Smooth muscle cell (in vitro differentiated cells): ENCODE data around the gene PTPRO. TPM values are rescaled to one million over a fixed set of nuclear protein-coding genes. Genes with fewer than 3 reads are reported as not detected.

Experiments used
- DNase-seq: peaks from one replicate; lab custom pipeline; 2025; ENCODE audit not compliant: unreplicated experiment; lab: John Stamatoyannopoulos, UW
- H2AFZ ChIP-seq: fragments of 200-600 bp; sonication (generic); 2 replicates; pipeline ENCODE4 v1.6.0; 2016; ENCODE audit warnings: antibody characterized with exemption, low read depth, mild to moderate bottlenecking
- H3F3A ChIP-seq: fragments of 200-600 bp; sonication (generic); 2 replicates; pipeline ENCODE4 v1.6.0; 2017; ENCODE audit warnings: antibody characterized with exemption, low read depth
- H3K27ac ChIP-seq: fragments of 200-600 bp; sonication (generic); 2 replicates; pipeline ENCODE4 v1.5.1; 2016; ENCODE audit warnings: low read depth, mild to moderate bottlenecking
- H3K27me3 ChIP-seq: fragments of 200-600 bp; sonication (generic); 2 replicates; pipeline ENCODE4 v1.6.1; 2016; ENCODE audit warnings: low read depth, mild to moderate bottlenecking
- H3K36me3 ChIP-seq: fragments of 200-600 bp; sonication (generic); 2 replicates; pipeline ENCODE4 v1.5.1; 2016; ENCODE audit warnings: low read depth
- H3K4me1 ChIP-seq: fragments of 200-600 bp; sonication (generic); 2 replicates; pipeline ENCODE4 v1.5.1; 2016; ENCODE audit warnings: low read depth
- H3K4me2 ChIP-seq: fragments of 200-600 bp; sonication (generic); 2 replicates; pipeline ENCODE4 v1.6.0; 2016; ENCODE audit warnings: mild to moderate bottlenecking
- H3K4me3 ChIP-seq: fragments of 200-600 bp; sonication (generic); 2 replicates; pipeline ENCODE4 v1.5.1; 2016; ENCODE audit warnings: mild to moderate bottlenecking
- H3K79me2 ChIP-seq: fragments of 200-600 bp; sonication (generic); 2 replicates; pipeline ENCODE4 v1.6.0; 2016; ENCODE audit warnings: low read depth, mild to moderate bottlenecking
- H3K9ac ChIP-seq: fragments of 200-600 bp; sonication (generic); 2 replicates; pipeline ENCODE4 v1.6.0; 2016; ENCODE audit warnings: low read depth
- H3K9me3 ChIP-seq: fragments of 200-600 bp; sonication (generic); replicated peaks from 2 replicates; pipeline ENCODE4 v1.5.1; 2016; ENCODE audit warnings: low read depth
- H4K20me1 ChIP-seq: fragments of 200-600 bp; sonication (generic); 2 replicates; pipeline ENCODE4 v1.6.0; 2016; ENCODE audit warnings: low read depth
- WGBS: methylation state at CpG from one replicate; pipeline ENCODE4 v1.1.7; 2016; ENCODE audit warnings: low lambda C conversion rate; 5-methylcytosine and 5-hydroxymethylcytosine counted together
- polyA plus RNA-seq: library from polyadenylated mRNA; unstranded; fragments of >200 nt; fragmentation: Nextera tagmentation; extraction: Ambion mirVana; gene quantifications from 2 replicates; pipeline ENCODE4 v1.2.1, GENCODE V29; 2016
- total RNA-seq: library from RNA; depleted of rRNA; stranded (reverse); fragments of >200 nt; gene quantifications from 2 replicates; pipeline ENCODE4 v1.2.3, GENCODE V29; 2014
- TF ChIP-seq, protein P1 (sequence below): fragments of 200-600 bp; sonication (generic); IDR thresholded peaks from 2 replicates; pipeline ENCODE4 v1.5.1; 2017; ENCODE audit warnings: borderline replicate concordance, mild to moderate bottlenecking, antibody characterized with exemption; ENCODE audit not compliant: insufficient read depth, poor library complexity, severe bottlenecking

PTPRO gene
- total and polyA plus RNA-seq, 2 experiments from 2014 or later: not detected

DNA sequence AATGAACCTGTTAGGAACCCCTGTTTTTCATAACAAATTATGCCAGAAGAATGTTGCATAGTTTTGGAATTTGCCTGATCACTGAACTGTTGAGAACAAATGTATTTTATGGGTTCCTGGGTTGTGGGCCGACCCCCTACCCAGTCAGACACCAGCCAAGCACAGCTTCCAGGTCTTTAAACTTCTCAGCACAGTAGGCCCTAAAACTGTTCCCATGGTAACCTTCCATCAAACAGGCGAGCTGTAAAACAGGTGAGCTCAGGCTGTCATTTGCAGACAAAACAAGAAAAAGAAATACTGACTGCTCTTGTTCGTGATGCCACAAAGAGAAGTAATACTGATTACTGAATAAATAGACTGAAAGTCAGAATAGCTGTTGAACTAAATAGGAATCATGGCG is 147.0 kb downstream of the PTPRO start:
- Histone ChIP-seq H3K4me2 (no peak overlapping the region), H3K27me3 (peaks cover 9% of the 10 kb centered on the region), H3K36me3 (no peaks in the 10 kb centered on the region), H3K9me3 (no peaks in the 10 kb centered on the region), H3K27ac (no peak overlapping the region), H3K79me2 (no peaks in the 10 kb centered on the region), H3F3A (no peaks in the 10 kb centered on the region), H2AFZ (no peak overlapping the region), H4K20me1 (no peaks in the 10 kb centered on the region), H3K9ac (no peak overlapping the region), H3K4me3 (no peak overlapping the region), H3K4me1 (no peaks in the 10 kb centered on the region)
- DNase-seq: no peak
- TF ChIP-seq, protein P1, sequence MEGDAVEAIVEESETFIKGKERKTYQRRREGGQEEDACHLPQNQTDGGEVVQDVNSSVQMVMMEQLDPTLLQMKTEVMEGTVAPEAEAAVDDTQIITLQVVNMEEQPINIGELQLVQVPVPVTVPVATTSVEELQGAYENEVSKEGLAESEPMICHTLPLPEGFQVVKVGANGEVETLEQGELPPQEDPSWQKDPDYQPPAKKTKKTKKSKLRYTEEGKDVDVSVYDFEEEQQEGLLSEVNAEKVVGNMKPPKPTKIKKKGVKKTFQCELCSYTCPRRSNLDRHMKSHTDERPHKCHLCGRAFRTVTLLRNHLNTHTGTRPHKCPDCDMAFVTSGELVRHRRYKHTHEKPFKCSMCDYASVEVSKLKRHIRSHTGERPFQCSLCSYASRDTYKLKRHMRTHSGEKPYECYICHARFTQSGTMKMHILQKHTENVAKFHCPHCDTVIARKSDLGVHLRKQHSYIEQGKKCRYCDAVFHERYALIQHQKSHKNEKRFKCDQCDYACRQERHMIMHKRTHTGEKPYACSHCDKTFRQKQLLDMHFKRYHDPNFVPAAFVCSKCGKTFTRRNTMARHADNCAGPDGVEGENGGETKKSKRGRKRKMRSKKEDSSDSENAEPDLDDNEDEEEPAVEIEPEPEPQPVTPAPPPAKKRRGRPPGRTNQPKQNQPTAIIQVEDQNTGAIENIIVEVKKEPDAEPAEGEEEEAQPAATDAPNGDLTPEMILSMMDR: no peak
- WGBS: 77% methylated on average over 4 of the region's 4 CpGs

DNA sequence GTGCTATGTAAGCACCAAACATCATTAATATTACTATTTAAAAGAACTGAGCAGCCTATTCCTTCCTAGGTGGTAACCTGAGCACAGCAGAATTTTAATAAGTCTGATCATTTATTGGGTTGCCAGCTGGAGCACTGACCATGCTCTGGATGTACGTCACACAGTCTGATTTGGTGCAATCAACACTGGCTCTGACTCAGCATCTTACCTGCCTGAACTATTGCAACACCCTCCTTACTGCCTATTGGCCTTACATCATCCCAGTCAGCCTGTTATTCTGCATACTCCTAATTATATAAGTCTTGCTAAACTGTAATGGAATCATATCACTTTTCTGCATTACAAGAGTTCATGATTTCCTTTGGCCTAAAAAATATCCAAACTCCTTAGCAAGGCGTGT is 149.7 kb downstream of the PTPRO start:
- DNase-seq: no peak
- Histone ChIP-seq H3K27ac (no peak overlapping the region), H3K27me3 (peaks cover 2% of the 10 kb centered on the region)

DNA sequence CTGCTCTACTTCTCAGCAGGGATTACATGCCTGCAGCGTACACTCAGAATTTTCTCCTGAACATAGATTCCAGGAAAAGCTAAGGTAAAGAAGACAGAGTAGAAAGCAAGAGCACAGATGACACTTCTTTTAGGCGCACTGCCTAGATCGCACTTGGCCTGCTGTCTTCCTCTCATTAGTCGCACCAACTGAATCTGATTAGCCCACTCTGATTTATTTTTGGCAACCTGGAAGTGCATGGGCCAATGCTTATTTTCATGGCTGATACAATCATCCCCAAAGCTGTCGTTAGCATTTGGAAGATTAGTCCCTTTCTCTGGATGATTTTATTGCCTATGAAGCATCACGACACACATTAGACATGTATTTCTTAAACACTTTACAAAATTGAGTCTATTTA is 152.5 kb downstream of the PTPRO start:
- 86% methylated on average over 6 of the region's 6 CpGs for WGBS

More for the DNA sequence above, 149.7 kb downstream of the PTPRO start:
- Histone ChIP-seq H3K9ac (no peak overlapping the region), H3K4me3 (no peak overlapping the region), H3K36me3 (no peaks in the 10 kb centered on the region), H4K20me1 (no peaks in the 10 kb centered on the region), H3K4me2 (no peak overlapping the region), H3K9me3 (no peaks in the 10 kb centered on the region), H3K4me1 (no peaks in the 10 kb centered on the region), H3K79me2 (no peaks in the 10 kb centered on the region), H2AFZ (no peak overlapping the region), H3F3A (no peaks in the 10 kb centered on the region)
- TF ChIP-seq, protein P1: no peak
- WGBS: 86% methylated on average over 2 of the region's 2 CpGs

DNA sequence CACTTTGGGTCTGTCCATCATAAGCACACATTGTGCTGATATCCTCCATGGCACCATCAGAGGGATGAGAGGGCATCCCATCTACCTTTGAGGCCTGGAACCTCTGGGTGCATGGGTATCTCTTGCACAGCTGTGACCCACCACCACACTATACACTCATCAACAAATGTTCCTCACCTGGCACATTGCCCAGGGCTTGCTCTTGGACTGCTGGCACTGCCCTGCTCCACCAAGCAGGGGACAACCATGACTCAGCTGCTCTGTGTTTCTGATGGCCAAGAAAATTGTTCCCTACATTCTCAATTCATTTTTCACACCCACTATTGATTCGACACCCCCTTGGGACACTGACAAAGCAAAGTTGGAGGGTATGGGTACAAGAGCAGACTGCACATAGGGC is 155.5 kb downstream of the PTPRO start:
- no peak overlapping the region for H2AFZ ChIP-seq
- DNase-seq: no peak
- no peak overlapping the region for H3K27ac ChIP-seq
- no peaks in the 10 kb centered on the region for H3K4me1 ChIP-seq
- H4K20me1 ChIP-seq: no peaks in the 10 kb centered on the region
- TF ChIP-seq, protein P1: no peak
- no peaks in the 10 kb centered on the region for H3F3A ChIP-seq
- 70% methylated on average over 1 of the region's 1 CpG for WGBS
- no peak overlapping the region for H3K4me2 ChIP-seq
- H3K36me3 ChIP-seq: no peaks in the 10 kb centered on the region
- H3K9ac ChIP-seq: no peak overlapping the region
- H3K79me2 ChIP-seq: no peaks in the 10 kb centered on the region
- no peaks in the 10 kb centered on the region for H3K27me3 ChIP-seq
- H3K9me3 ChIP-seq: no peaks in the 10 kb centered on the region
- H3K4me3 ChIP-seq: no peak overlapping the region

More for the DNA sequence above, 152.5 kb downstream of the PTPRO start:
- Histone ChIP-seq H3F3A (no peaks in the 10 kb centered on the region), H3K27ac (no peak overlapping the region), H3K4me3 (no peak overlapping the region), H3K9ac (no peak overlapping the region), H2AFZ (no peak overlapping the region), H3K79me2 (no peaks in the 10 kb centered on the region), H3K4me1 (no peaks in the 10 kb centered on the region), H3K36me3 (no peaks in the 10 kb centered on the region), H4K20me1 (no peaks in the 10 kb centered on the region), H3K27me3 (no peaks in the 10 kb centered on the region), H3K9me3 (no peaks in the 10 kb centered on the region), H3K4me2 (no peak overlapping the region)
- no peak for DNase-seq
- TF ChIP-seq, protein P1: no peak
